Tongue (tissue), 2 donors: ENCODE measurements around the gene EP300. TPM values are rescaled to one million over a fixed set of nuclear protein-coding genes. Genes with fewer than 3 reads are reported as not detected.
"Not testable (repeated sequence)": the region's sequence is repeated elsewhere in the genome, so short reads cannot be mapped to it uniquely, and the experiment has no call there.

Source experiments
- DNase-seq: peaks from one replicate; pipeline ENCODE4 v3.0.0-alpha.2; 2015
- total RNA-seq: library from RNA; depleted of rRNA; stranded (reverse); fragments of >200 nt; gene quantifications from one replicate; pipeline ENCODE4 v1.2.3, GENCODE V29; 2014

Gene EP300
- total RNA-seq, 1 donor from 2014 or later, result 64.4 TPM

DNA sequence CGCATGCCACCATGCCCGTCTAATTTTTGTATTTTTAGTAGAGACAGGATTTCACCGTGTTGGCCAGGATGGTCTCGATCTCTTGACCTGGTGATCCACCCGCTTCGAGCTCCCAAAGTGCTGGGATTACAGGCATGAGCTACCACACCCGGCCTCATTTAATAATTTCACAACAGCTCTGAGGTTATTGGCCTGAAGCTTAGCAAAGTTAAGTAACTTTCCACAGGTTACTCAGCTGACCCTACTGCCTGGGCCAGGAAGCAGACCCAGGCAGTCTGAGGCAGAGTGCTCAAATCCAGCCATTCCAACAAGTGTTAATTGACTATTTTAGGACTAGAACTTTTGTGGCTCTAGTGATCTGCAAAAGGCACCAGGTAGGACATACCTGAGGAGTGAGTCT is 60.5 kb downstream of the EP300 start:
- no peak for DNase-seq

DNA sequence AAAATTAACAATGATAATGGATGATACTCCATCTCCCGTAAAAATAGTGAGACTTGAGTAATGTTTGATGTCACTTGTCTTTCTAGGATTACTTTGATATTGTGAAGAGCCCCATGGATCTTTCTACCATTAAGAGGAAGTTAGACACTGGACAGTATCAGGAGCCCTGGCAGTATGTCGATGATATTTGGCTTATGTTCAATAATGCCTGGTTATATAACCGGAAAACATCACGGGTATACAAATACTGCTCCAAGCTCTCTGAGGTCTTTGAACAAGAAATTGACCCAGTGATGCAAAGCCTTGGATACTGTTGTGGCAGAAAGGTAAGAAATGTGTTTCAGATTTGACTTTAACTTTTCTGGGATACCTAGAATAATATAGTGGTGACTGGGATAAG is 64.7 kb downstream of the EP300 start:
- DNase-seq, result no peak

DNA sequence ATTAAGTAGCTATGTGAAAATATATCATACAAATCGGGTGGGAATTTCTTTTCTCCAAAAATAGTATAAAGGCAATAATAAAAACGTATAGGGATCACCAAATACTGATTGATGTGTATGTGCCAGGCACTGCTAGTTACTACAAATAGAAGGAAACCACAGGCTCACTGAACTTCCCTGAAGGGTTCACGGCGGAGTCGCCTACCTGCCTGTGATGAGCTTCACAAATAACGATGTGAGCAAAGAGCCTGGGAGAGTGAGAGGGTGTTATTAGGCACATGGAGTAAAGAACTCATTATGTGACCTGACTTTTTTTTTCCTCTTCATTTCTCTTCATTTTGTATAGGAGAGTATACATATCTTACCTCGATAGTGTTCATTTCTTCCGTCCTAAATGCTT is 76.8 kb downstream of the EP300 start:
- no peak for DNase-seq

DNA sequence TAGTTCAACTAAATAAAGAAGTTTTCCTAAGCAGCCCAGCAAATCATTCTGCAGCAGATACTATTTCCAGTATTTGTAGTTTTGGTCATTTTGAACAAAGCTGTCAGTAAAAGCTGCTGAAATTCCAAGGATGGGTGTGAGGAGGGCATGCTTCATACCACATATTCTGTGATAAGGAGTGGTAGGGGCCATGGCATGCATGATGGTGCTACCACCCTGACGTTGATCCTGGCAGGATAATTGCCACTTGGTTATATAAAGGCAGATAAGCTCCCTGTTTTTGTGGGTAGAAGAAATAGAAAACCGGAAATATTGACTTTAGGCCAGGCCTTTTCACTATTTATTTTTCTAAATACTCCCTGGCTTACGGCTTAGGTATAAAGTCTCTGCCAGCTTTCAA is 79.6 kb downstream of the EP300 start:
- DNase-seq, result no peak

DNA sequence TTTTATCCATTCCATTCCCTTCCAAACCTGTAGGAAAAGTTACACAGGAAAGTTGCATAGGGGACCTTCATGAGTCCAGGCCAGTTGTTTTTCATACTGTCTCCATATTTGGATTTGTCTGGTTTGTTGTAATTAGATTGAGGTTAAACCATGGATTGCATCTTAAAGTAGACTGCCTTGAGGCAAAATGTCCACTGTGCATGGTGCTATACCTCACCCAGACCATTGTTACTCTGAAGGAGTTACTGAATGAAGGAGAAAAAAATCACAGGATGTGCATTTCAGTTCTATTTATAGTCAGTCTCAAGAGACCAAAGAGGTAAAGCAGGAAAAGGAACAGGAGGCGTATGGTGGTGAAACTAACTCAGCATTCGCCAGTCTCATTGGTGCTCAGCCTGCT is 83.2 kb downstream of the EP300 start:
- no peak for DNase-seq

DNA sequence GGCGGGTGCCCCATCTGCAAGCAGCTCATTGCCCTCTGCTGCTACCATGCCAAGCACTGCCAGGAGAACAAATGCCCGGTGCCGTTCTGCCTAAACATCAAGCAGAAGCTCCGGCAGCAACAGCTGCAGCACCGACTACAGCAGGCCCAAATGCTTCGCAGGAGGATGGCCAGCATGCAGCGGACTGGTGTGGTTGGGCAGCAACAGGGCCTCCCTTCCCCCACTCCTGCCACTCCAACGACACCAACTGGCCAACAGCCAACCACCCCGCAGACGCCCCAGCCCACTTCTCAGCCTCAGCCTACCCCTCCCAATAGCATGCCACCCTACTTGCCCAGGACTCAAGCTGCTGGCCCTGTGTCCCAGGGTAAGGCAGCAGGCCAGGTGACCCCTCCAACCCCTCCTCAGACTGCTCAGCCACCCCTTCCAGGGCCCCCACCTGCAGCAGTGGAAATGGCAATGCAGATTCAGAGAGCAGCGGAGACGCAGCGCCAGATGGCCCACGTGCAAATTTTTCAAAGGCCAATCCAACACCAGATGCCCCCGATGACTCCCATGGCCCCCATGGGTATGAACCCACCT is 84.7 kb downstream of the EP300 start:
- peak; percentile 45 for DNase-seq

DNA sequence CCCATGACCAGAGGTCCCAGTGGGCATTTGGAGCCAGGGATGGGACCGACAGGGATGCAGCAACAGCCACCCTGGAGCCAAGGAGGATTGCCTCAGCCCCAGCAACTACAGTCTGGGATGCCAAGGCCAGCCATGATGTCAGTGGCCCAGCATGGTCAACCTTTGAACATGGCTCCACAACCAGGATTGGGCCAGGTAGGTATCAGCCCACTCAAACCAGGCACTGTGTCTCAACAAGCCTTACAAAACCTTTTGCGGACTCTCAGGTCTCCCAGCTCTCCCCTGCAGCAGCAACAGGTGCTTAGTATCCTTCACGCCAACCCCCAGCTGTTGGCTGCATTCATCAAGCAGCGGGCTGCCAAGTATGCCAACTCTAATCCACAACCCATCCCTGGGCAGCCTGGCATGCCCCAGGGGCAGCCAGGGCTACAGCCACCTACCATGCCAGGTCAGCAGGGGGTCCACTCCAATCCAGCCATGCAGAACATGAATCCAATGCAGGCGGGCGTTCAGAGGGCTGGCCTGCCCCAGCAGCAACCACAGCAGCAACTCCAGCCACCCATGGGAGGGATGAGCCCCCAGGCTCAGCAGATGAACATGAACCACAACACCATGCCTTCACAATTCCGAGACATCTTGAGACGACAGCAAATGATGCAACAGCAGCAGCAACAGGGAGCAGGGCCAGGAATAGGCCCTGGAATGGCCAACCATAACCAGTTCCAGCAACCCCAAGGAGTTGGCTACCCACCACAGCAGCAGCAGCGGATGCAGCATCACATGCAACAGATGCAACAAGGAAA is 85.4 kb downstream of the EP300 start:
- DNase-seq, result peak; percentile 49

DNA sequence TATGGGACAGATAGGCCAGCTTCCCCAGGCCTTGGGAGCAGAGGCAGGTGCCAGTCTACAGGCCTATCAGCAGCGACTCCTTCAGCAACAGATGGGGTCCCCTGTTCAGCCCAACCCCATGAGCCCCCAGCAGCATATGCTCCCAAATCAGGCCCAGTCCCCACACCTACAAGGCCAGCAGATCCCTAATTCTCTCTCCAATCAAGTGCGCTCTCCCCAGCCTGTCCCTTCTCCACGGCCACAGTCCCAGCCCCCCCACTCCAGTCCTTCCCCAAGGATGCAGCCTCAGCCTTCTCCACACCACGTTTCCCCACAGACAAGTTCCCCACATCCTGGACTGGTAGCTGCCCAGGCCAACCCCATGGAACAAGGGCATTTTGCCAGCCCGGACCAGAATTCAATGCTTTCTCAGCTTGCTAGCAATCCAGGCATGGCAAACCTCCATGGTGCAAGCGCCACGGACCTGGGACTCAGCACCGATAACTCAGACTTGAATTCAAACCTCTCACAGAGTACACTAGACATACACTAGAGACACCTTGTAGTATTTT is 86.1 kb downstream of the EP300 start:
- no peak for DNase-seq

DNA sequence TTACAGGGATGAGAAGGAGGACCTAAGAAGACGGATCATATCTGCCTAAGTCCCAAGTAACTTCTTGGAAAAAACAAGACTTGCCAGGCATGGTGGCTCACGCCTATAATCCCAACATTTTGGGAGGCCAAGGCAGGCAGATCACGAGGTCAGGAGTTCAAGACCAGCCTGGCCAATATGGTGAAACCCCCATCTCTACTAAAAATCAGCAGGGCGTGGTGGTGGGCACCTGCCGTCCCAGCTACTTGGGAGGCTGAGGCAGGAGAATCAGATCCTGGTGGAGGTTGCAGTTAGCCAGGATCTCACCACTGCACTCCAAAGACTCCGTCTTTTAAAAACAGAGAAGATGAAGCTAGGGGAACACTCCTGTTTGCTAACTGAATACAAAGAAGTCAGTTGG is 88.0 kb downstream of the EP300 start:
- DNase-seq, result not testable (repeated sequence)

DNA sequence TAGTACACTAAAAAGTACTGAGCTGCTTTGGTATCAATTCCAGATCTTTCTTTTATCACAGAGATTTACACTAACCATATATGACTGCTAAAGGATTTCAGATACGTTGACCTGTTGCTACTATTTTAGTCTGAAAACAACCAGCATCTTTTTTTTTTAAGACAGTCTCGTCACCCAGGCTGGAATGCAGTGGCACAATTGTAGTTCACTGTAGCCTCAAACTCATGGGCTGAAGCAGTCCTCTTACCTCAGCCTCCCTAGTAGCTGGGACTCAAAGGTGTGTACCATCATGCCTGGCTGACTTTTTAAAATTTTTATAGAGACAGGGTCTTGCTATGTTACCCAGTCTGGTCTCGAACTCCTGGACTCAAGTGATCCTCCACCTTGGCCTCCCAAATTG is 88.5 kb downstream of the EP300 start:
- no peak for DNase-seq

DNA sequence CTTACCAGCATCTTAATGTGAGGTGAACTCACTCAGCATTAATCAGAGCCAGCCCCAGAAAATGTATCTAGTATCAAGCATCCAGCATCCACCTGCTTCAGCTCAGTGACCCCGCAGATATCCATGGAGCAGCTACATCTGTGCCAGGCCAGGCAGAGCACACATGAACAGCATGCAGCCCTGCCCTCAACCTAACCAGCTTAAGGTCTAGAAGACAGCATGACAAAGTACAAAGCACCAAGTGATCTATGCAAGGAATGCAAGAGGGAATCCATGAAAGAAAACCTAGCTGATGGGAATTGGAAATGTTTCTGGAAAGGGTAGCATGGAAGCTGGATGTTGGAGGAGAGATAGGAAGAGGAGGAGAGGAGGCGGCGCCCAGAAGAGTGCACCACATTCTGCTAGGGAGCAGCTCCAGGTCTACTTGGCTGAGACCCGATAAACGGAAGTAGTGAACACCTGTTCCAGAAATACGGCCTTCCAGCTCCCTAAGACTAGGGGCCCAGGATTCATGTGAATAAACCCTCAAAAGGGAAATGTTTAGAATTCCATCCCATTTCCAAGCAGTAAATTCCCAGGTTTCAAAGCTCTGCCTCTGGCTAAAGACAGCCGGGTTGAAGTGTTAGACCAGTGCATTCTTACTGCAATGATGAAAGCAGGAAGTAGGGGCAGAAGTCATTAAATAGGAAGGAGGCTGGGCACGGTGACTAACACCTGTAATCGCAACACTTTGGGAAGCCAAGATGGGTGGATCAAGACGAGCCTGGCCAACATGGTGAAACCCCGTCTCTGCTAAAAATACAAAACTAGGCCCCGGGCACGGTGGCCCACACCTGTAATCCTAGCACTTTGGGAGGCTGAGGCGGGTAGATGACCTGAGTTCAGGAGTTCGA is 89.2 kb downstream of the EP300 start:
- DNase-seq, result peak; percentile 25

DNA sequence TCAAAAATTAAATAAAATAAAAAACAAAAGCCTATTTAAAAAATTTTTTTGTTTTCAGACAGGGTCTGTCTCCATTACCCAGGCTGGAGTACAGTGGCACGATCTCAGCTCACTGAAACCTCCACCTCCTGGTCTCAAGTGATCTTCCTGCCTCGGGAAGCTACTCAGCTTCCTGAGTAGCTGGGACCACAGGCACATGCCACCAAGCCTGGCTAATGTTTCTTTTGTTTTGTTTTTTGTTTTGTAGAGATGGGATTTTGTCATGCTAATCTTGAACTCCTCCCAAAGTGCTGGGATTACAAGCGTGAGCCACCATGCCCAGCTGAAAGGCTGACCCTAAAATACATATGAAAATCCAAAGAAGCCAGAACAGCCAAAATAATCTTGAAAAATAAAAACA is 92.3 kb downstream of the EP300 start:
- no peak for DNase-seq

DNA sequence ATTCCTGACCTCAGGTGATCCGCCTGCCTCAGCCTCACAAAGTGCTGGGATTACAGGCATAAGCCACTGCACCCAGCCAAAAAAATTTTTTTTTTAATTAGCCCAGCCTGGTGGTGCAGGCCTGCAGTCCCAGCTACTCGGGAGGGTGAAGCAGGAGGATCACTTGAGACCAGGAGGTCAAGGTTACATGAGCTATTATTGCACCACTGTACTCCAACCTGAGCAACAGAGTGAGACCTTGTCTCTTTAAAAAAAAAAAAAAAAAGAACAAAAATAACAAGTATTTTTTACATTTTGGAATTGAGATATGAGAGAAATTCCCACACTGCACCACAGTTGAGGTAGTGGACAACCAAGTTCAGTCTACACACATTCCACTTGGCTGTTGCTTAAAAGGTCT is 99.1 kb downstream of the EP300 start:
- no peak for DNase-seq

DNA sequence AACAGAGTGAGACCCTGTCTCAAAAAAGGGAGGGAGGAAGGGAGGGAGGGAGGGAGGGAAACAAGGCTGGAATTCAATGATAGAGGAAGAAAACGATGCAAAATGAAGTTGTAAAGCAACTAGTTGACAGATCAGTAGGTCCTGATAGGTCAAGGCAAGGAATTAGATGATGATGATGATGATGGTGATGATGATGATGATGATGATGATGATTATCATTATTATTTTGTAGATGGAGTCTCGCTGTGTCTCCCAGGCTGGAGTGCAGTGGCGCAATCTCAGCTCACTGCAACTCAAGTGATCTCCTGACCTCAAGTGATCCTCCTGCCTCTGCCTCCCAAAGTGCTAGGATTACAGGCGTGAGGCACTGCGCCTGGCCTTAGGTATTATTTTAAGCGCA is 101.4 kb downstream of the EP300 start:
- no peak for DNase-seq

DNA sequence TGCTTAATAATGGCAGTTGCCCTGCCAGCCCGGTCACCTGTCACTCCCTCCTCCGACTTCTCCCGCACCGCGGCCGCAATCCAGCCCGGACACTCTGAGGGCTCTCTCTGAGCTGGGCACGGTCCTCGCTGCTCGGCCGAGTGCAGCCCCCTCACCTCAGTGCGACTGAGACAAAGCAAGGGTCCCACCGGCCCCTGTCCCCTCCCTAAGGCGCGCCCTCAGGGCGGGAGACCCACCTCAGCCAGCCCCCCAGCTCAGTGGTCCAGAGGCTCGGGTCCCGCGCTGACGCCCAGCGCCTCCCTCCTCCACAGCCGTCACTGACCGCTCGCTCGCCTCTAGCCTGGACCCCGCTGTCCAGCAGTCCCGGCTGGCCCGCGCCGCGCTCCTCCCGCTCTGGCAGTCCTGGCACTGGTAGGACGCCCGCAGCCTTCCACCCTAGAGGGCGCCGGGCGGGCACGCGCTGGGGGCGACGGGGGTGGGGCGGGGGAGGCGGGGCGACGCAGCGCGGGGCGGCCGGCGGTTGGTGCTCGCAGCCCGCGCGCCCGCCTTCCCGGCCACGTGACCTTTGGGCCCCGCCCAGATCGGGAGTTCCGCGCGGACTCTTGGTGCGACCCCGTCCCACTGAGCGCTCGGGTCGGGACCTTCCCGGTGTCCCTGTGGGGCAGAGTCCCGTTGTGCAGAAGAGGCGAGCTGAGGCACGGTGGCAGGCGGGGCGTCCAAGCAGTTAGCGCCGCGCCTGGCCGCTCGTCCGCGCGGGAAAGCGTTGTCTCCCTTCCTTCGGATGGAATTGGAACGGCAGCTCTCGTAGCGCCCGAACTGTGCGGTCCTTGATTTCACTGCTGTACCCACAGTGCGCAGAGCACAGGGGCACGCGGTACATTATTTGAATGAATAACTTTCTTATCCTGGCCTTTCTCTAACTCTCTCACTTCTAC is 104.9 kb downstream of the EP300 start:
- peak; percentile 89 for DNase-seq

DNA sequence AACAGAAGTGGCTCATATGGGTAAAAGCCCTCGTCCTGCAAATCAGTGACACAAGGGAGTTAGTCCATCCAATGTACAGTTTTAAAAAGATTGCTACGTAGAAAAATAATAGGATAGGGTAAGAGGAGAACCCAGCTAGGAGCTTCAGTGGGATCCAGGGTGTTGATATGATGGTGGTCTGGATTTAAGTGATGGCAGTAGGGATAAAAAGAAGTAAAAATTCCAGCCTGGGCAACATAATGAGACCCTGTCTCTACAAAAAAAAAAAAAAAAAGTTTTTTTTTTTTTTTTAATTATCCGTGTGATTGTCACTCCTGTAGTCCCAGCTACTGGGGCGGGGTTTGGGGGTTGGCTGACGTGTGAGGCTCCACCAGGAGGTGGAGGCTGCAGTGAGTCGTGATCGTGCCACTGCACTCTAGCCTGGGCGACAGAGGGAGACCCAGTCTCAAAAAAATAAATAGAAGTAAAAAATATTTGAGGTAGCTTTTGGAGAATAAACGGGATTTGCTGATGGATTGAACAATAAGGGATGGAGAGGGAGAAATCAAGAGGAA is 105.7 kb downstream of the EP300 start:
- DNase-seq, result peak; percentile 38

DNA sequence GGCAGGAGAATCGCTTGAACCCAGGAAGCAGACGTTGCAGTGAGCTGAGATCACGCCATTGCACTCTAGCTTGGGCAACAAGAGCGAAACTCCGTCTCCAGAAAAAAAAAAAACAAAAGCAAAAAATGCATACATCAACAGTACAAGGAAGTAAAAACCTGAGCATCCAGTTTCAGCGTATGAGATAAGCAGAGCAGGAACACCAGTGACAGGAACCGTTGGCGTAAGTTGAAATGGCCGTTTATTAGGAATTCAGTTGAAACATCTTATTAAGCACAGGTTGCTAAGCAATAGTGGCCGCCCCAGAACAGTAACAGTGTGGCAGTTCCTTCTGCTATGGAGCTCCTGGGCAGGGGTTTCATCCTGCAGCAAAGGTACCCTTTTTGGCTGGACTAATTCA is 108.7 kb downstream of the EP300 start:
- DNase-seq, result no peak

DNA sequence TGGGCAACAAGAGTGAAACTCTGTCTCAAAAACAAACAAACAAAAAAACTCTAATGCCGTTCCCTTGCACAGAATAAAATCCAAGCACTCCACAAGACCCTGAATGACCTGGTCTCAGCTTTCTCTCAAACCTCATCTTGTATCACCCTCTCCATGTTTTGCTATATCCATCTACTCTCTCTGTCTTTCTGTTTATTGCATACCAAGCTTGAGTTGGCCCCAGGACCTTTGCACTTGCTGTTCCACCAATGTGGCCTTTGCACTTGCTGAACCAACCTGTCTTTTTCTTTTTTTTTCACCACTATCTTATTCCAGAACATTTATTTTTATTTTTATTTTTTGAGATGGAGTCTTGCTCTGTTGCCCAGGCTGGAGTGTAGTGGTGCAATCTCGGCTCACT is 110.7 kb downstream of the EP300 start:
- DNase-seq, result no peak

DNA sequence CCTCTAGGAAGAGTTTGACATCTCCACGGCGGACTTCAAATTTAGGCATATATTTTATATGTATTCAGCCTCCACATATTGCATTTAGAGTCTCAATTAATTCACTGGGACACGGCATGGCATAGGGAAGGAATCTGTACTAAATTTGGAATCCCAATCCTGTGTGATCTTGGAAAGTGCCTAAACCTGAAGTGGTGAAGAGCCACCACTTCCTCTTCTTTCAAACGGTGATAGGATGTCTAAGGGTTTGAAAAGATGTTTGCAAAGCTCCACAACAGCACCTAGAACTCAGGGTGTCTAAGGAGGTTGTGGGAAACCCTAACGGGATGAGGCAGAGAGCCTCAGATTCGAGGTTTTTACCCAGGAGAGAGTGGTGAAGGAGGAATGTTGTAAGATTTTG is 111.7 kb downstream of the EP300 start:
- DNase-seq, result no peak

DNA sequence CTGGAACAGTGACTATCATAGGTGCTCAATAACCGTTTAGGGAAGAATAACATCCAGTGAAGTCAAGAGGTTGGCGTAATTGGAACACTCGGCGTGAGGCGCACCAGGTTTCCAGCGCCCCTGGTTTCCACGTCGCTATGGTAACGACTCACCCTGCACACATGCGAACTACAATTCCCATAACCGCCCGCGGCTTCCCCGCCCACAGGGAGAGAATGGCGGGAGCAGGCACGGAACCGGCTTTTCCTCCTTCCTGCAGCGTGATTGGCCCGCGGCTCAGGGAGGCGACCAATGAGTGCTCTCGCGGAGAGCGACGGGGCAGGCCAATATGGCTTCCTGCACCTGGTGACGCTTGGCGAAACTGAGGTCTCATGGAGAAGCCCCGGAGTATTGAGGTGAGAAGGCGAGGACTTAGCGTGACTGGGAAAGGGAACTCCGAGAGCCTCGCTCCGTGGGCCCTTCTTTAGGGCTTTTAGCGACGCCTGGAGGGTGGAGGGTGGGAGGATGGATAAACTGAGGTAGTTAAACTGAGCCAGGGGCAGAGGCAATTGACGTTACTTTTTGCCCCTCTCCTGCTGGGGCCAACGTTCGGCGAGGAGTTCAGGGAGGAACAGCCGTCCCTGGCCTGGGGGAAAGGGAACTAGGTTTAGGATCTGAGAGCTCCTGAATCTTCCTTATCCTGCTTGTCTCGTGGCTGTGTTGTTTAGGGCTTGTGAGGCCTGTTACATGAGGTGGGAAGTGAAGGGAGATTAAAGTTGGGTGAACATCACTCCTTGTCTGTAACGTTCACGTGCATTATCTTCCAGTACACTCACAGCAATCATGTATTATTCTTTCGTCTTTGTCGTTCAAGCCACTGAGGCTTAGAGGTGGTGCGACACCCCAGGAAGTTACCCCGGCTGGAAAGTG is 112.9 kb downstream of the EP300 start, which contains the start of gene L3MBTL2:
L3MBTL2 (plus strand) TSS at position 321 of the 909 bp plus-strand sequence; CDS start at position 372, 51 bp downstream.
- DNase-seq, result peak; percentile 99
